OCI-LY7 (cell line): ENCODE data around the gene CREG2.

Experiments used
- CTCF ChIP-seq: fragments of 200-600 bp; sonication (generic); conservative IDR thresholded peaks from 2 replicates; pipeline ENCODE4 v1.5.1; 2014; ENCODE audit warnings: mild to moderate bottlenecking, antibody characterized with exemption, low read length, moderate library complexity, mixed read lengths
- EZH2phosphoT487 ChIP-seq: fragments of 200-600 bp; sonication (generic); IDR thresholded peaks from 2 replicates; pipeline ENCODE4 v1.6.1; 2018; ENCODE audit warnings: low read depth, borderline replicate concordance, mild to moderate bottlenecking, mixed run types, antibody characterized with exemption, low read length, moderate library complexity, mixed read lengths

GRCh38 chr2:101401906-101402305, 14.6 kb upstream of the CREG2 start:
- TF ChIP-seq CTCF: peak; percentile 45
- TF ChIP-seq EZH2phosphoT487: no peak
